Measurements from ENCODE around the gene HOXC12.

HOXC12 gene

DNA sequence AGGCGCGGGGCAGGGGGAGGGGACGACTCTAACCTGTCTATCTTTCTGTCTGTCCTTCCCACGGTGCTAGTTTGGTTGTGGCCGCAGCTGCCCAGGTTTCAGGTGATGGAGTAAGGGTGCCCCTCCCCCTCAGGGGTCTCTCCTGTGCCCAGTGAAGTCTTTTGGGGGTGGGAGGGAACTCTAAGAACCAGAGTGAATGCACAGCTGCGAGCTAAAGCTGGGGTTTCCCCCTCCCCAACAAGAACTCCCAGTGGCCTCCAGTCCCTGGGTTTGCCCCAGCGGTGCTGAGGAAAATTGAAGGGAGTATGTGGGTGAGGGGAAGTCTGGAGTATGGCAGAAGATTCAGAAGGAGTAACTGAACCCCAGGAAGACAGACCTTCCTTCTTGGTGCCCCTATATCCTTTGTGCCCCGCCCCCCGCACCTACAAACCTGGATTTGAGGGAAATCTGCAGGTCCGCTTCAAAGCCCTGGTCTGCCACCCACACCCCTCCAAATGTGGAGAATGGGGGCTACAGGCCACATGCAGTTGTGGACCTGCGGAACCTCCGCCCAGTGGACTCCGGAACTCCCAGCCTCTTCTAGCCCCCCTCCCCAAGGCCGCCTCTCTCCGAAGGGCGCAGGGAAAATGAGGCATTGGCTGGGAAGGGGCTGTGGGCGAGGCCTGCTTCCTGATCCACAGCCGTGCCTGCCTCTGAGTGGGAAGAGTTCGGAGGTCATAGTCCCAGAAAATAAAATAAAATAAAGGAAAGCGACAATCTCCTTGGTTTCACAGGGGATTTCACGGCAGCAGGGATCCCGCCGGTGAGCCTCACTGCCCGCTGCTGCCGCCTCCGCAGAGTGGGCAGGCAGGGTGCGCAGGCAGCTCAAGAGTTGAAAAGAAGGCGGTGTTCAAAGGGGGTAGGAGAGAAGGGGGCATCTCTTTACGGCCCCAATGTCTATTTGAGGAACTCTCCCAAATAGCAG lies 41.8 kb downstream of the HOXC12 start:
- no peak for DNase-seq (ENCODE audit: low read depth in 2 of 2)

DNA sequence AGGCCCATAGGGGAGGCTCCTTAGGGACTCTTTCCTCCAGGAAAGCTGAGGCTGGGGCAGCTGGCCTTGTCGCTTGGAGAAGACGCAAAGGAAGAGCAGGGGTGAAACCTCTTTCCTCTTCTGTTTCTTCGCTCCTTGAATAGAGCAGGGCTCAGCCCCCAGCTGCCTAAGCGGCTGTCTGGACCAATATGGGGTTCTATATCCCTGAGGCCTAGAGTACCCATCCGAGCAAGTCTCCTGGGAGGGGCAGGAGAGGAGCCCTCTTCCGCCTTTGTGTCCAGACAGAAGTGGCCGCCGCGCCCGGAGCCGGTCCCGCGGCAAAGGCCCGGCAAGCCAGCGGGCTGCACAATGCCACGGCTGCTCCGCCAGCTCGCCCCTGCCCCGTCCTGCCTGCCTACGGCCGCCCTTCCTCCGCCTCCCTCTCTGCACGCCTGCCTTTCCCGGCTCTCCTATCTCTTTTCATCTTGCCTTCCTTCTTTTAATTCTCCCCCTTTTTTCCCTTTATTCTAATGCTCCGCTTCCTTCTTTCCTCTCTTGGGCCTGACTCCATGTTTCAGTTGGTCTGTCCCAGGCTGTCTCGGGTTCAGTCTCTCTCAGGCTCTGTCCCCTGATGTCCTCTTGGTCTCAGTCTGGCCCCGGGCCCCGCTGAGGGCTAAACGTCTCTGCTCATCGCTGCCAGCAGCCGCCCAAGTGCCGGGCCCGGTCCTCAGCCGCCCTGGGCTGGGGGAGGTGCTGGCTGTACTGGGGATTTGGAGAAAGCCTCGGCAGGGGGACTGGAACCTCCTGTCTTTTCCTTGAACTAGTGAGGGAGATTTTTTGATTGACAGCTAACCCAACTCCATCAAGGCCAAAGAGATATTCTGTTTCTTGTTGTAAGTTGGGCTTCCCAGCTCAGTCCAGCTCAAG lies 42.8 kb downstream of the HOXC12 start:
- DNase-seq (ENCODE audit: low read depth in 2 of 2), result no peak

DNA sequence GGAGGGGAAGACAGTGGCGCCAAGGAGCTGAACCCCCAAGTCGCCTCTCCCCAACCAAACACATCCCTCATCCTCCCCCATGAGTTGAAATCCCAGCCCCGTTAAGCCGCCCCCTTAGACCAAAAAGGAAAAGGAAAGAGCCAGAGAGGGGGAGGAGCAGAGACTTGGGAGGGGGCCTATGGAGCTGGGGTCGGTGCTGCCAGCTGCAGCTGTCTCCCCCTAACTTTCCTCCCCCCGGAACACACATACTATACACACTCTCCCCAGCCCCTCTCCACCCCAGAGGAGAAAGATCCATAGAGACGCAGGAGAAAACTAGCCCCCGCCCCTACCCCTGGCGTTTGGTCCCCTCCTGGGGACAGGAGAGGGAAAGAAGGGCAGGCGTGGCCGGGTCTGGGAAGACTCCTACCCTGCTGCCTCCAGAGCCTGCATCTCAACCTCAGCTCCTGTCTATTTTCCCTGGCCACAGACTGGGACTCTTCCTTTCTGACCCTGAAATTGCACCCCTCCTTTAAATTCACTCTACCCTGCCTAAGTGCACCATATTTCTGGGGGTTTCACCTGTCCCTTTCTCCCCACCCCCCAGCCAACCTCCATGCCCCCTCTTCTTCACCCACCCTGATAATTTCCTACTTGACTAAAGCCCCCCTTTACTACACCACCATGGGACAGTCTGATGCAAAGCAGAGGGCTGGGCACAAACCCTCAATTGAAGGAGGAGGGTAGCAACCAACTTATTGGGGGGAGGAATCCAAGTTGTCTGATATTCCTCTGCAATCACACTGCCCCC lies 43.6 kb downstream of the HOXC12 start:
- no peak for DNase-seq (ENCODE audit: low read depth in 2 of 2)

DNA sequence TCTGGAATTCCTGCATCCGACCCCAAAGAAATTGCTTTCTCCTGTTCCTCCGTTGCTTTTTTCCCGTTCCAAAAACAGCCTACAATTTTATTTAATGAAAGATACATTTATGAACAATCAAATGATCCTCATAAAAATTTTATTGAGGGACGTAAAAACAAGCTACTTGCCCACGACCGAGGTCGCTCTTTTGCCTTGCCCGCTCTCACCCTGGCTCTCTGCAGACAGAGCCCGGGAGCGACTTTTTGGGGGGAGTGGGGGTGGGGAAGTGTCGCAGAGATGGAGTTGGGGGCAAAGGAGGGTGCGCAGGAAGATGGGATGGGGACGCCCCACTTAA lies 44.2 kb downstream of the HOXC12 start:
- no peak for DNase-seq (ENCODE audit: low read depth in 2 of 2)

DNA sequence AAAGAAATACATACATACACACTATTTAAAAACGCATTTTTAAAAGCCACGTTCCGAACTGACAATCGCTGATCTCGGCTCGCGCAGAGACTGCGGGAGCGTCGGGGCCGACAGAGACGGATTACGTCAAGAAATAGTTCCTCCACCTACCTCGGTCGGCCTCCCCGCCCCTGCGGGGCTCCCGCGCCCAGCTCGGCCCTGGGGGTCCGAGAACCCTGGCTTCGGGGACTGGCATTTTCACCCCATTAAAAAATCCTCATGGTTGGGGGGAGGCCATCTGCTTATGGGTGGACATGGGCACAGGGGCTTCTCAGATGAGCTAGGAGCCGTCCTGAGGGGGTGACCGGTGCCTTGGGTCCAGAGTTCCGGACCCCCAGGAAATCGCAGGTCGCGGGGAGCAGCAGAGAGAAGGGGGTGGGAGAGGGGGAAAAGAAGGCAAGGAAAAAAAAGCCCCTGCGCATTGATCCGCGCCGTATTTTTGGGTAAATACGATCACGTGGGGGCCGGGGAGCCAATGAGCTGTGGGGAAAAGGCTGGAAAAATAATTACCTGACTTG lies 44.9 kb downstream of the HOXC12 start:
- no peak for DNase-seq (ENCODE audit: low read depth in 2 of 2)

DNA sequence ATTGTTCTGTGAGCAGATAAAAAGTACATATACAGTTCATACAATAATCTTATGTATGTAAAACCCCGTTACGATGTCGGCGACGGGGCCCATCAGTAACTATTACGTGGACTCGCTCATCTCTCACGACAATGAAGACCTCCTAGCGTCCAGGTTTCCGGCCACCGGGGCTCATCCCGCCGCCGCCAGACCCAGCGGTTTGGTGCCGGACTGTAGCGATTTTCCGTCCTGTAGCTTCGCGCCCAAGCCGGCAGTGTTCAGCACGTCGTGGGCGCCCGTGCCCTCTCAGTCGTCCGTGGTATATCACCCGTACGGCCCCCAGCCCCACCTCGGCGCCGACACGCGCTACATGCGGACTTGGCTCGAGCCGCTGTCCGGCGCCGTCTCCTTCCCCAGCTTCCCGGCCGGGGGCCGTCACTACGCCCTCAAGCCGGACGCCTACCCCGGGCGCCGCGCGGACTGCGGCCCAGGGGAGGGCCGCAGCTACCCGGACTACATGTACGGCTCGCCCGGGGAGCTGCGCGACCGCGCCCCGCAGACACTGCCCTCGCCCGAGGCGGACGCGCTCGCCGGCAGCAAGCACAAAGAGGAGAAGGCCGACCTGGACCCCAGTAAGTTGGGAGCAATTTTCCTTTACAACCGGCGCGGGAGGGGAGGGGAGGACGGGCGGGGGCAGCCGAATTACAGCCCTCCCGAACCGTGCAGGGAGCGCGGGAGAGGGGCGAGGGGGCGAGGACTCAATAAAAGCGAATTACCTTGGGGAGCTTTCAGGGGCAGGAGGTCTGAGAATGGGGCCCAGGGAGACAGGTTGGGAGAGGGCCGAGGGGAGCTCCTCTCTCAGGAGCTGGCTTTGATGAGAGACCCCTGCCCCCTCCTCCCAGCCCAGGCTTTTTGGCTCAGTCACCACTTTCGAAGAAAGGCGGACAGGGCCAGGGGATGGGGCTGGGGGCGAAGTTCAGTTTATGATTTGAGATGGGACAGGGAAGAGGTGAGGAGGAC lies 45.7 kb downstream of the HOXC12 start, which contains the start of gene HOXC9:
Gene HOXC9 (plus strand): TSS at position 46 of the 999 bp plus-strand sequence. CDS start 28 bp downstream, at position 74.
- DNase-seq (ENCODE audit: low read depth in 2 of 2), result no peak

DNA sequence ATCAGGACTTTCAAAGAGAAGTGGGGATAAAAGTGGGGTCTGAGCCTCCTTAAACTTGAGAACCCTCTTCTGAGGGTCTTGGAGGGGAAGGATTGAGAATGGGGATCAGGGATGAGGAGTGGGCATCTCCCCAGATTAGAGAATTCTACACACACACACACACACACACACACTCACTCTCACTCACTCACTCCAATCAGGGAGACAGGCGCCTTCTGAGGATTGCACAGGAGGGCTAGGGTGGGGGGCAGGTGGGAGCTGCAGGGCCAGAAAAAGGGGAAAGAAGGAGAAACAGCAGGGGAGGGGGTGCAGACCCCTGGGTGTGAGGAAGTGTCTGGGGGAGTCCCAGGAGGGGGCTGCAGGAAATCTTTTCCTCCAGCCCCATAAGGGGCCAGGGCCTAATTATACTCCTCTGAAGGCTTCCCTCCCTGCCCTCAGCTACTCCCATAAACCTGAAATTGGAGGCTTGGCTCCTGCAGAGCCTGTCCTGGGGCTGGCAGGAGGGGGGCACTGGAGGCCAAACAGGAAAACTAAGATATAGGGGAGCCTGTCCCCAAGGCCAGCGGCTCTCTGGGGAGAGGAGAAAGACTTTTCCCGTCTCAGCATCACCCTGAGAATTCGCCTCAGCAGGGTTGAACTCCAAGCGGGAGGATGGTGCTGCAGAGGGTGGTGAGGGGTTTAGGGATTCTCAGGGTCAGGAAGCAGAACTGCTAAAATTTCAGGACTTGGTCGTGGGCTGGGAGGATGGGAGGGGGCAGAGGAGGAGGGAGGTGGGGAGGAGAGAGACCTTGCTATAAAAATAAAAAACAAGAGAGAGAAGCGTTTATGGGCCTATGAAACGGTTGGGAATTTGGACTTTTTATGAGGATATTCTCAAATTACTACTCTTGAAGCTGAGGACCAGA lies 46.8 kb downstream of the HOXC12 start:
- DNase-seq (ENCODE audit: low read depth in 2 of 2), result no peak

DNA sequence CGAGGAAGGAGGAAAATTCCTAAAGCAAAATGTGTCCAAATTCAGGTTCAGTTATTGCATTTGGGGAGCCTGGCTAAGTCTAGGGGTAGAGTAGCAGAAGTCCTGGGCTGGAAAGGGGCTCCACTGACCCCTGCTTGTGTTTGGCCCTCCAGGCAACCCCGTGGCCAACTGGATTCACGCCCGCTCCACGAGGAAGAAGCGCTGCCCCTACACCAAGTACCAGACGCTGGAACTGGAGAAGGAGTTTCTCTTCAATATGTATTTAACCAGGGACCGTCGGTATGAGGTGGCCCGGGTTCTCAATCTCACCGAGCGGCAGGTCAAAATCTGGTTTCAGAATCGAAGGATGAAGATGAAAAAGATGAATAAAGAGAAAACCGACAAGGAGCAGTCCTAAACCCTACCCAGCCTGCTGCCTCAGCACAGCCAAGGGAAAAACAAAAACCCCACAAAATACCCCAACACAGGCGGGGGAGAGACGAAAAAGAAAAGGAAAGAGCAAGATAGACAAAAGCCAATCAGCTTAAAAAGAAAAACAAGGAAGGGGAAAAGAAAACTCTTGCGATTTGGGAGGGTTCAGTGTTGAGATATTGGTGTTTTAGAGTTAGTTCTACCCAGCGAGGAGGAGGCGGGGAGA lies 47.7 kb downstream of the HOXC12 start:
- DNase-seq (ENCODE audit: low read depth in 2 of 2), result no peak

DNA sequence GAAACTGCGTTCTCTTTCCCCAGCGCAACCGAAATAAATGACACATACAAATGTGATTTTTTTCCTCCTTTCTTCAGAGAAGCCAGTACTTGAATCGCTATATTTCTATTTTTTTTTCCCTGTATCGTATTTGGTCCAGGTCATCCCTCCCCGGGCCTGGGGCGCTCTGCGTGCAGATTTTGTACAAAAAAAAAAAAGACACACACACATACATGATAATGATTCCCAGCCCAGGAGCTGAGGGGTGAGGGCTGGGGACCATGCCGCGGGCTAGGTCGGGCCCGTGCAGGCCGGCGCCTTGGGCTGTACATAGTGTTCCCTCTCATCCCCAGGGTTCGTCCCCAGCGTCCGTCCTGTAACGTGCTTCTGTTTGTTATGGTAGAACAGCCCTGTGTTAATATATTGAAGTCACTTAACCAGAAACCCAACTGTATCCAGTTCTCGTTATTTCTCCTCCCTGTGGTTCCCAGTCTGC lies 48.2 kb downstream of the HOXC12 start:
- DNase-seq (ENCODE audit: low read depth in 2 of 2), result no peak

DNA sequence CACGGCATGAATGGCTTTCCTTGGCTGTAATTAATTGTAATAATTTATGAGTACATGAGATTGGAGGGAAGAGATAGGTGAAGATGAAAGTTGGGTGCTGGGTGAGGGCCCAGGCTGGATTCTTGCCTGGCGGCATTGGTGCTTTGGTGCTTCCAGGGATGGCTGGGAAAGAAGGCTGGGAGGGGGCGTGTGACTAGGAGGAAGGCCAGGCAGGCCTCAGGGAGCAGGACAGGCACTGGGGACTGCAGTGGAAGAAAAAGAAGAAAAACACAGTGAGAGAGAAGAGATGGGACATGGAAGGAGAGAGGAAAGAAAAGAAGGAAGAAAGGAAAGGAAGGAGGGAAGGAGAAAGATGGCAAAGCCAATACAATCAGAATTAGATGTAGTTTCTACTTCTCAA lies 48.9 kb downstream of the HOXC12 start:
- DNase-seq (ENCODE audit: low read depth in 2 of 2), result no peak

DNA sequence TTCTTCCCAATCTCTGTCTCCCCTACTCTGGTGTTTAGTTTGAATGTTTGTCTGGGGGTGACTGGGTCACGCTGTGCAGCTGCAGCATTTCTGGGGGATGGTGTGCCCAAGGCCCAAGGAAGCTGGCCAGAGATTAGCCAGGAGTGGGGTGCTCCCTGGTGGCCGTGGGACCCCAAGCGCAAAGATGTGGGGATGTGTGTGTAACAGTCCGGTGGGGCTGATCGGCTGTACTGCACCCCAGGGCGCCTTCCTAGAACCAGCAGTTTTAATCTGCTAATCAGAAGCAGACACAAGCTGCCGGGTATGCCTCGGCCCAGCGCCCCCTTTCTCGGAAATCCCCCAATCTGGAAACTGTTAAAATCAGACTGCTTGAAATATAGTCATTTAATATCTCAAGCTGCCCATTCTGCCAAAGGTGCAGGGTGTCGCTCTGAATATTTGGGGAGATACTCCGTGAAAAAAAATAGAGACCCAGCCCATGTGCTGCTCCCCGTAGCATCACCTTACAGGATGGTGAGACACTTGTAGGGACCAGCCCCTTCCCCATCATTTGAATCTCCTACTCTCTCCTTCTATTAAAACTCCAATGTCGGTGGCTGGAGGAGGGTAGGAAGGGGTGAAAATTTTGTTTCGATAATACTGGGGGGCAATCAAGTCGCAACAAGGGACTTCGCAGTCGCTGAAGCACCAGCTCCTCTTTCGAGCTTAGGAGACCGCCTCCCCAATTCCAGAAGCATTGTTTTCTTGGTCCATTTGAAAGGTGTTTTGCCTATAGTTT lies 49.5 kb downstream of the HOXC12 start:
- DNase-seq (ENCODE audit: low read depth in 2 of 2), result no peak

DNA sequence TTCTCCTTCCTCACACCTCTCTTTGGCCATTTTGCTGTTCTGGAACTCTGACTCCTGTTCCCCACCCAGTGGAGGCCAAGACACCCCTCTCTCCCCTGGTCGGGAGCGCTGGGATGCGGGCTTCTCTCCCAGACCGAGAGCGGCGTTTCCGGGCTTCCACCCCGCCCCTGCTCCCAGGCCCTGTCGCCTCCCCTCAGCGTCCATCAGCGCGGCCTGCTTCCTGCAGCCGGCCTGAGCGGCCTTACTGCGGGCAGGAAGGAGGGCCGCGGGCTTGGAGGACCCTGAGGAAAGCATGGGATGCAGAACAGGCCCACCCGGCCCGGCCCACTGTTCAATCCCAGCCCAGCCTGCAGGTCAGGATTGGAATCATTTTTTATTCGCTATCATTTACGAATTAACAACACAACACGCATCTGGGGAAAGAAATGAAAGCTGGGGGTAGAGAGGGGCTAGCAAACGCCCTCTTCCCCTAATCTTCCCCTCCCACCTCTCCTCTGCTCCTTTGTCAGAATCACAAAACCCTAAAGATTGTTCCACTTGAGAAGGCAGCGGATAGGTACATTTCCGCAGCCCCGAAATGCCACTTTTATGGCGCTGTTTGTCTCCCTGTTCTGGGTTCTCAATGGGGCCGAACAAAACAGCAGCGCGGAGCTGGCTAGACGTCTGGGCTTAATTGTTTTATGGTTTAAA lies 50.3 kb downstream of the HOXC12 start:
- DNase-seq (ENCODE audit: low read depth in 2 of 2), result no peak

DNA sequence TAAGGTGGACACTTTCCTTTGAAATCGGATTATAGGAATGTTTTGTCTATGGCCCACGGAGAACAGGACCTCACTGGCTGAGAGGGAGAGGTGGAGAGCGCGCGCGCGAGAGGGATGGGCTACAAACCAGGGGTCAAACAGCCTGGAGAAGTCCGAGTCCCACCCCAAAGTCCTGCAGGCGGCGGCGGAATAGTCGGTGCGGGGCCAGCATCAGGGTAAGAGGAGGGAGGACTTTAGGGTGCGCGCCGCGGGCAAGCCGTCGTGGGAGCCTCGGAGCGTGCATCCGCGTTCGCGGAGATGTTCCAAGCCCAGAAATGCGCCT lies 50.8 kb downstream of the HOXC12 start:
- DNase-seq (ENCODE audit: low read depth in 2 of 2), result no peak

DNA sequence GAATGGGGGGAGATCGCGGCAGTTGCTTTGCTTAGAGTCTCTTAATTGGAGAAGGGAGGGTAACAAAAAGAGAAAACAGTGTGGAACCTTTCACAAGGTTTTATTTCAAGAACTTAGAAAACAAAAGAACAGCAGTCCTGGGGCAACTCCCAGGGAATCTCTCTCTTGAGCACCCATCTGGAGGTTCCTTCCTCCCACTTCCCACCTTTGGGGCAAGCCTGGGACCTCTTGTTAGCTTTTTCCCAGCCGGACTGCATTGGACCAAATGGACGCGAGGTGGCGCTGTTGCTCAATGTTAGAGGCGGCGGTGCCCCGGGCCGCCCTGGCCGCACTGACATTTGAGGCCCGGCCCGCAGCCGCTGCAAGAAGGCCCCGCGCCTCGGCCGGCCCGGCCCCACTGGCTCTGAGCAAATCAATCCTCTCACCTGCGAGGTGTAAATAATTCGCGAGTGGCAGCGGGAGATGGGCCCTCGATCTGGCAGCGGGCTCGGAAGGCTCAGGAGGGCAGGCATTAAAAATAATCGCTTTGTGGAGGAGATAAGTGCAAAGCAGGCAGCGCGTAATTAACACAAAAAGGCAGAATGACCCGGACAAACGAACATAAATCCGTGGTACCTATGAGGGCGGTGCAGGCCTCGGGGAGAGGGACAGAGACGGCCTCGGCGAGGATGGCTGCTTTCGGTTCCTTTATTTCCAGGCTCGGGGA lies 51.3 kb downstream of the HOXC12 start:
- DNase-seq (ENCODE audit: low read depth in 2 of 2), result peak; percentile 65 to 80

DNA sequence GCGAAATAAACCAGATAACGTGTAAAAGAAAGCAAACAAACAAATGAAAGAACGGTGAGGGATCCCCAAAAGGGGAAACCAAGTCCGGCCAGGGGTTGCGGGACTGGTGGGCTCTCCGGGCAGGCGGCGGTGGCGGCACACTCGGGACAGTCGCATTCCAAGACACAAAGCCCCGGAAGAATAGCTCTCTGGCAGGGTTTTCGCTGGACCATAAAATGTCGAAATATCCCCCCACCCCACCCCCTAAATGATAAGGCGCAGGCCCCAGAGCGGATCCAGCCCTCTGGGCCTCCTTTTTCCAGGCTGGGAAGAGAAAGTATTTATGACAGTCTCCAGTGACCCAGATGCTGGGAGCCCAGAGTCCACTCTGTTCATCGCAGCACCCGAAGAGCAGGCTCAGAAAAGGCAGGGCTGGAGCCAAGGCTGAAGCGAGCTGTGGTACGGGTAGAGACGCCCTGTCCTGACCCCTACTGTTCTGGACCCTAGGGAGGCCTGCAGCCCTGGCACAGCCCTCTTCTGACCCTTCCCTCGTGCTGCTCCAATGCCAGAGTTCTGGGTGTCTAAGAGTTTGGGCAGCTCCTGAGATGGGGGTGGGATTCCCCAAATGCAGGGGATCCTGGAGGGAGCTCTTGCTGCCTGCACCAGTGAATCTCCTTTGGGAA lies 52.0 kb downstream of the HOXC12 start:
- DNase-seq (ENCODE audit: low read depth in 2 of 2), result no peak

Data from stimulated activated CD4-positive, alpha-beta T cell treated with anti-CD3 and anti-CD28 coated beads, Interleukin-1b, Interleukin-23, amount 100 ng/mL, for 1 hour (primary cell).